ENCODE data around the gene THRB.

DNA sequence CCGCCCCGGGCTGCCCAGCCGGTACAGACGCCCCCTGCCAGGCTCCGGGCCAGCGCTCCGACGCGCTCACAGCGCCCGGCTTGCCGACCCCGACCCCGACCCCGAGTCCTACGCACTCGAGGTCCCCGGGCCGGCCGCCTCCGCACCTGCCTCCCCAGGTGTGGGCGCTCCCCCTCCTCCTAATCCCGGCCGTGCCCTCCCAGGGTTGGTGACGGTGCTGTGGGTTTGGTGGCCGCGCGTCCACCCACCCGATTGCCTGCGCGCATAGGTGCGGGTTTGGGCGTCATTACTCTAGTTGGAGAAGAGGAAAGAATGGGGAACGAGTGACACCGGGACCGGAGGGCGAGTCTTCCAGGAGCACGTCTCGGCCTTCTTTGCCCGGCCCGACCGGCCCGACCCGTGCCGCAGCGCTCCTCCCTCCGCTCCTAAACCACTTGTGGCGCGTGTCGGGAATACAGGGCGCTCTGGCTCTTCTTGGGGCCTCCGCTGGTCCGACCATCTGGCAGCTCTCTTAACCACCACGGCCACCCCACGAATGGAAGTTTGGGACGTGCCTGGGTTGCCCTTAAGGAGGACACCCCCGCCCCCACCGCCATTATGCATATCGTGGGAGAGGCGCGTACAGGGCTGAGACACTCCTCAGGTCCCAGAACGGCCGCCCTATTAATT is 810 bp upstream of the THRB start:
- TF ChIP-seq, protein P1, sequence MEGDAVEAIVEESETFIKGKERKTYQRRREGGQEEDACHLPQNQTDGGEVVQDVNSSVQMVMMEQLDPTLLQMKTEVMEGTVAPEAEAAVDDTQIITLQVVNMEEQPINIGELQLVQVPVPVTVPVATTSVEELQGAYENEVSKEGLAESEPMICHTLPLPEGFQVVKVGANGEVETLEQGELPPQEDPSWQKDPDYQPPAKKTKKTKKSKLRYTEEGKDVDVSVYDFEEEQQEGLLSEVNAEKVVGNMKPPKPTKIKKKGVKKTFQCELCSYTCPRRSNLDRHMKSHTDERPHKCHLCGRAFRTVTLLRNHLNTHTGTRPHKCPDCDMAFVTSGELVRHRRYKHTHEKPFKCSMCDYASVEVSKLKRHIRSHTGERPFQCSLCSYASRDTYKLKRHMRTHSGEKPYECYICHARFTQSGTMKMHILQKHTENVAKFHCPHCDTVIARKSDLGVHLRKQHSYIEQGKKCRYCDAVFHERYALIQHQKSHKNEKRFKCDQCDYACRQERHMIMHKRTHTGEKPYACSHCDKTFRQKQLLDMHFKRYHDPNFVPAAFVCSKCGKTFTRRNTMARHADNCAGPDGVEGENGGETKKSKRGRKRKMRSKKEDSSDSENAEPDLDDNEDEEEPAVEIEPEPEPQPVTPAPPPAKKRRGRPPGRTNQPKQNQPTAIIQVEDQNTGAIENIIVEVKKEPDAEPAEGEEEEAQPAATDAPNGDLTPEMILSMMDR (conservative IDR thresholded peaks at IDR 0.05) = 0 out of 2 replicates have a peak, but pooled peaks have one; percentile 18
- no peak for TF ChIP-seq EZH2 (IDR thresholded peaks at IDR 0.05; ENCODE audit: low read depth)
